GM18873 (cell line): Measurements from ENCODE around the gene CLPTM1L.
"Not testable (repeated sequence)": the region's sequence is repeated elsewhere in the genome, so short reads cannot be mapped to it uniquely, and the experiment has no call there.

Source experiments
- ATAC-seq: cut with Tn5 transposase; IDR thresholded peaks from one replicate; pipeline ENCODE4 v1.9.1; 2021; ENCODE audit warnings: mild to moderate bottlenecking, moderate library complexity, moderate number of reproducible peaks; ENCODE audit not compliant: unreplicated experiment, low FRiP score

Gene CLPTM1L

DNA sequence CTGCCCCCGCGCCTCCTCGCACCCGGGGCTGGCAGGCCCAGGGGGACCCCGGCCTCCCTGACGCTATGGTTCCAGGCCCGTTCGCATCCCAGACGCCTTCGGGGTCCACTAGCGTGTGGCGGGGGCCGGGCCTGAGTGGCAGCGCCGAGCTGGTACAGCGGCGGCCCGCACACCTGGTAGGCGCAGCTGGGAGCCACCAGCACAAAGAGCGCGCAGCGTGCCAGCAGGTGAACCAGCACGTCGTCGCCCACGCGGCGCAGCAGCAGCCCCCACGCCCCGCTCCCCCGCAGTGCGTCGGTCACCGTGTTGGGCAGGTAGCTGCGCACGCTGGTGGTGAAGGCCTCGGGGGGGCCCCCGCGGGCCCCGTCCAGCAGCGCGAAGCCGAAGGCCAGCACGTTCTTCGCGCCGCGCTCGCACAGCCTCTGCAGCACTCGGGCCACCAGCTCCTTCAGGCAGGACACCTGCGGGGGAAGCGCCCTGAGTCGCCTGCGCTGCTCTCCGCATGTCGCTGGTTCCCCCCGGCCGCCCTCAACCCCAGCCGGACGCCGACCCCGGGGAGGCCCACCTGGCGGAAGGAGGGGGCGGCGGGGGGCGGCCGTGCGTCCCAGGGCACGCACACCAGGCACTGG, 50.6 kb downstream of the CLPTM1L start:
- no peak for ATAC-seq

GRCh38 chr5:1293416-1294205, 51.3 kb downstream of the CLPTM1L start:
- no peak for ATAC-seq

GRCh38 chr5:1292846-1293415, 52.0 kb downstream of the CLPTM1L start:
- ATAC-seq, result no peak

- no peak for ATAC-seq
These were observed 52.8 kb downstream of the CLPTM1L start for GRCh38 chr5:1292139-1292538.

DNA sequence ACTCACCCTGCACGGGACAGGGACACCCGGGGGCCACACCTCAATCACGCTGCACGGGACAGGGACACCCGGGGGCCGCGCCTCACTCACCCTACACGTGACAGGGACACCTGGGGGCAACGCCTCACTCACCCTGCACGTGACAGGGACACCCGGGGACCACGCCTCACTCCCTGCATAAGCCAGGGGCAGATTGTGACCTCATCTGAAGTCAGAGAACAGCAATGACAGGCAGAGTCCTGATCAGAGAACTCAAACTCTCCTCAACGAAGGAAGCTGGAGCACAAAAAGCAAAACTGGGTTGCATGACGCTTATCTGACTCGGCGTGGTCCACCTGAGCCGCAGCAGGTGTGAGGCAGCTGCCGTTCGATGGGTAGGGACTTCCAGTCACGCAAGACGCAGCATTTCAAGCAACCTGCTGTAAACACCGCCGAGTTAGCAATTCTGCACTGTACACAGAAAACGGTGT, 53.3 kb downstream of the CLPTM1L start:
- ATAC-seq, result no peak

DNA sequence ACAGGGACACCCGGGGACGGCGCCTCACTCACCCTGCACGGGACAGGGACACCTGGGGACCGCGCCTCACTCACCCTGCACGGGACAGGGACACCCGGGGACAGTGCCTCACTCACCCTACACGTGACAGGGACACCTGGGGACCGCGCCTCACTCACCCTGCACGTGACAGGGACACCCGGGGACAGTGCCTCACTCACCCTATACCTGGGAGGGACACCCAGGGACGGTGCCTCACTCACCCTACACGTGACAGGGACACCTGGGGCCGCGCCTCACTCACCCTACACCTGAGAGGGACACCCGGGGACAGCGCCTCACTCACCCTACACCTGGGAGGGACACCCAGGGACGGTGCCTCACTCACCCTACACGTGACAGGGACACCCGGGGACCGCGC, 53.9 kb downstream of the CLPTM1L start:
- ATAC-seq, result not testable (repeated sequence)

GRCh38 chr5:1289559-1289958, 55.3 kb downstream of the CLPTM1L start:
- not testable (repeated sequence) for ATAC-seq

DNA sequence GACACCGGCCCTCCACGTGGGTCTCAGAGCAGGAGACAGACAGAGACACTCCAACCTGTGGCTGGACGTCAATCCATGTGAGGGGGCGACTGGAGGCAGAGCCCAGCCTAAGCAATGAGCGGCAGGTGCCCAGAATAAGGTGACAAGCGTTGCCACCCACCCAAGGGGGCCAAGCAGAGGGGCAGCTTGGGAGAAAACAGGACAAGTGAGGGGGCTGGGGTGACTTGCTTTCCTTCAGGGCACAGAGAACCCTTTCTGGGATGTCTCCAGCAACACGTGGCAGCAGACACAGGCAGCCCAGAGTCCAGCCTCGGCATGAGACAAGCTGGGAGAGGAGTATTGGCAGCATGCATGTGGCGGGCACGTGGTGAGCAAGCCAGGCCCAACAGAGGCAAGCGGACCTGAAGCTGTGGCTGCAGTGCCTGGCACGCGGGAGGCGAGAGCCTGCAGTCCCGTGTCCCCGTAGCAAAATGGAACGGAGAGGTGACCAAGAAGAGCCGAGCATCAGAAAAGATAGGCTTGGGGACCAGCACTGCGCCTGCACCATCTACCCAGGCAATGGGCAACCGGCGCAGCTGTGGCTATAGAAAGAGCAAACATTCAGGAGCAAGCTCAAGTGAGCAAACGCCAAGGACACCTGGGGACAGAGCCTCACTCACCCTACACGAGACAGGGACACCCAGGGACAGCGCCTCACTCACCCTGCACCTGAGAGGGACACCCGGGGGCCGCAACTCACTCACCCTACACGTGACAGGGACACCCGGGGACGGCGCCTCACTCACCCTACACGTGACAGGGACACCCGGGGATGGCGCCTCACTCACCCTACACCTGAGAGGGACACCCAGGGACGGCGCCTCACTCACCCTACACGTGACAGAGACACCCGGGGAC, 56.2 kb downstream of the CLPTM1L start:
- no peak for ATAC-seq

DNA sequence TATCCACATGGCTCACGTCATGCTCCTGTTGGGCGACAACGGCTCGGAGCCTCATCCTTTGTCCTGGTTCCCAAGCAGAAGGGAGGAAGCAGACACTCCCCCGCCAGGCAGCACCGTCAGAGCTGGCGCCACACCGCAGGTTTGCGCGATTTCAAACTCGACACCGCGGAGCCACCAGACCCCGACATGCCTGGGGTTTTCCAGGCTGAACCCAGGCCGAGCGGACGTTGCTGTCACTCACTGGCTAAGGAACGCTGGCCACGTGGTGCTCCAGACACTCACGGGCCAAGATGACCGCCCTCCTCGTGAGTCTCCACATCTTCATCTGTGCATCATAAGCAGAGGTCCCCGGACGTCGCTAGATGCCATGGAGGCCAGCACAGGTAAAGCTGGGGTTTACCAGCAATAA, 59.0 kb downstream of the CLPTM1L start:
- ATAC-seq, result no peak

- no peak for ATAC-seq
These were observed 59.8 kb downstream of the CLPTM1L start for GRCh38 chr5:1285141-1285540.

GRCh38 chr5:1284336-1284970, 60.4 kb downstream of the CLPTM1L start:
- ATAC-seq, result not testable (repeated sequence)

DNA sequence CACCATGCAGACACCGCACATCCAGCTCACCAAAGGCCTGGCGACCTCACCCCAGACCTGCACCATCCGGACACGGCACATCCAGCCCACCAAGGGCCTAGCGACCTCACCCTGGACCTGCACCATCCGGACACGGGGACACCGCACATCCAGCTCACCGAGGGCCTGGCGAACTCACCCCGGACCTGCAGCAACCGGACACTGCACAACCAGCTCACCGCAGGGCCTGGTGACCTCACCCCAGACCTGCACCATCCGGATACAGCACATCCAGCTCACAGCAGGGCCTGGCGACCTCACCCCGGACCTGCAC, 61.2 kb downstream of the CLPTM1L start:
- not testable (repeated sequence) for ATAC-seq

DNA sequence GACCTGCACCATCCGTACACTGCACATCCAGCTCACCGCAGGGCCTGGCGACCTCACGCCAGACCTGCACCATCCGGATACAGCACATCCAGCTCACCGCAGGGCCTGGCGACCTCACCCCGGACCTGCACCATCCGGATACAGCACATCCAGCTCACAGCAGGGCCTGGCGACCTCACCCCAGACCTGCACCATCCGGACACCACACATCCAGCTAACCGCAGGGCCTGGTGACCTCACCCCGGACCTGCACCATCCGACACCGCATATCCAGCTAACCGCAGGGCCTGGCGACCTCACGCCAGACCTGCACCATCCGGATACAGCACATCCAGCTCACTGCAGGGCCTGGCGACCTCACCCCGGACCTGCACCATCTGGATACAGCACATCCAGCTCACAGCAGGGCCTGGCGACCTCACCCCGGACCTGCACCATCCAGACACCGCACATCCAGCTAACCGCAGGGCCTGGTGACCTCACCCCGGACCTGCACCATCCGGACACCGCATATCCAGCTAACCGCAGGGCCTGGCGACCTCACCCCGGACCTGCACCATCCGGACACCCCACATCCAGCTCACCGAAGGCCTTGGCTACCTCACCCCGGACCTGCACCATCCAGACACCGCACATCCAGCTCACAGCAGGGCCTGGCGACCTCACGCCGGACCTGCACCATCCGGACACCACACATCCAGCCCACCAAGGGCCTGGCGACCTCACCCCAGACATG, 61.7 kb downstream of the CLPTM1L start:
- not testable (repeated sequence) for ATAC-seq

- no peak for ATAC-seq
These were observed 62.5 kb downstream of the CLPTM1L start for GRCh38 chr5:1282131-1282992.

GRCh38 chr5:1281038-1281882, 63.6 kb downstream of the CLPTM1L start:
- no peak for ATAC-seq

- no peak for ATAC-seq
These were observed 64.5 kb downstream of the CLPTM1L start for GRCh38 chr5:1280177-1281037.
